Mucosa of descending colon (tissue), 3 donors: ENCODE results near the gene SLC16A8. TPM values are rescaled to one million over a fixed set of nuclear protein-coding genes. Genes with fewer than 3 reads are reported as not detected.
A peak's percentile ranks its signal among the peaks of the same experiment; 100 is the strongest.

ENCODE experiments used
- ATAC-seq: fragments of 200-7000 bp; cut with Tn5 transposase; one replicate; pipeline ENCODE4 v1.9.1; 2020; ENCODE audit warnings: mild to moderate bottlenecking, moderate library complexity
- DNase-seq, 3 donors: peaks; one replicate each; pipeline ENCODE4 v3.0.0-alpha.2; 2020
- H3K36me3 ChIP-seq: fragments of 200-600 bp; one replicate; pipeline ENCODE4 v1.8.0; 2021; ENCODE audit warnings: low read depth, mild to moderate bottlenecking
- H3K4me1 ChIP-seq: fragments of 200-600 bp; one replicate; pipeline ENCODE4 v1.8.0; 2021; ENCODE audit warnings: low read depth, mild to moderate bottlenecking
- H3K4me3 ChIP-seq: fragments of 200-600 bp; one replicate; pipeline ENCODE4 v1.8.0; 2021; ENCODE audit warnings: mild to moderate bottlenecking
- H3K9me3 ChIP-seq: fragments of 200-600 bp; one replicate; pipeline ENCODE4 v1.8.0; 2021; ENCODE audit warnings: mild to moderate bottlenecking
- CTCF ChIP-seq: fragments of 200-600 bp; IDR thresholded peaks from one replicate; pipeline ENCODE4 v1.8.0; 2022; ENCODE audit warnings: antibody characterized with exemption, mild to moderate bottlenecking
- intact Hi-C, 2 donors: fragments of 100-400 bp; cut with DNase I in 1 of 2; cut with micrococcal nuclease in 1 of 2; formaldehyde crosslinking; loops; one replicate each; pipeline versions ENCODE4 v1.11.0 to v1.11.1; 2022; cut with DNase I, micrococcal nuclease
- total RNA-seq, 3 donors: library from RNA; stranded (reverse); fragmentation: NEBNext Ultra II Directional in 2 of 3; extraction: Animal tissue kit (Norgen Biotek cat#: 25700) in 2 of 3; gene quantifications; one replicate each; pipeline versions ENCODE4 v1.2.1 to v1.2.4, GENCODE V29; 2021 to 2023
- donor health status: DM: no; HTN: no; CAD: no; lungs with moderate emphysema.
- donor health status: DM: no; HTN: no; CAD: no.
- donor health status: DM: no; HTN: yes; CAD: no.

Gene SLC16A8
- total RNA-seq, 3 donors from 2014 or later = not detected

GRCh38 chr22:38115423-38116205, 31.6 kb upstream of the SLC16A8 start:
- TF ChIP-seq CTCF = no peak
- Histone ChIP-seq H3K4me1 (peaks cover 17% of the 10 kb centered on the region), H3K36me3 (no peaks in the 10 kb centered on the region), H3K9me3 (no peaks in the 10 kb centered on the region), H3K4me3 (no peak overlapping the region)
- DNase-seq (peak in 1 of 3 donors; percentile 15), ATAC-seq (no peak)
- intact Hi-C loops = loop anchor here in 1 of 2 donors (10.0 kb wide), 1 partner anchor 239 kb away; no protein-coding TSS in a partner anchor

- ATAC-seq (peak; percentile 57), DNase-seq (peak; percentile 86 to 95 (median 92))
- Histone ChIP-seq H3K4me3 (no peak overlapping the region), H3K9me3 (no peaks in the 10 kb centered on the region), H3K36me3 (no peaks in the 10 kb centered on the region), H3K4me1 (peaks cover 18% of the 10 kb centered on the region)
- intact Hi-C loops = loop anchor here in 1 of 2 donors (10.0 kb wide), 1 partner anchor 240 kb away; no protein-coding TSS in a partner anchor
- peak; percentile 96 for TF ChIP-seq CTCF
Measured at GRCh38 chr22:38114484-38115398, 30.8 kb upstream of the SLC16A8 start.

- intact Hi-C loops = loop anchor here in 1 of 2 donors (10.0 kb wide), 1 partner anchor 242 kb away; no protein-coding TSS in a partner anchor
- Histone ChIP-seq H3K36me3 (no peaks in the 10 kb centered on the region), H3K4me1 (peaks cover 36% of the 10 kb centered on the region), H3K4me3 (no peak overlapping the region), H3K9me3 (no peaks in the 10 kb centered on the region)
- ATAC-seq (peak; percentile 7), DNase-seq (peak in 2 of 3 donors; percentile 54 to 75)
- no peak for TF ChIP-seq CTCF
Measured at GRCh38 chr22:38112381-38112780, 28.4 kb upstream of the SLC16A8 start.

GRCh38 chr22:38111925-38112355, 28.0 kb upstream of the SLC16A8 start:
- no peak overlapping the region for H3K4me3 ChIP-seq
- DNase-seq (peak in 2 of 3 donors; percentile 66 to 78), ATAC-seq (peak; percentile 16)
- no peaks in the 10 kb centered on the region for H3K36me3 ChIP-seq
- no peak for TF ChIP-seq CTCF
- peaks cover 36% of the 10 kb centered on the region for H3K4me1 ChIP-seq
- H3K9me3 ChIP-seq = no peaks in the 10 kb centered on the region
- intact Hi-C loops = loop anchor here in 1 of 2 donors (10.0 kb wide), 1 partner anchor 243 kb away; no protein-coding TSS in a partner anchor
